SW480 (cell line): ENCODE measurements around the gene PEAK3.
A peak's percentile ranks its signal among the peaks of the same experiment; 100 is the strongest.

ENCODE experiments used
- DNase-seq: peaks from one replicate; pipeline ENCODE4 v3.0.0-alpha.2; 2016; ENCODE audit warnings: low spot score

PEAK3 gene

GRCh38 chr19:2236314-2237050 lies 45.5 kb downstream of the PEAK3 start, which contains the start of the genes PLEKHJ1 and SF3A2:
Gene PLEKHJ1, minus strand, starts transcription at chr19:2236329. Its CDS starts 81 bp downstream, at chr19:2236248.
Gene SF3A2, plus strand, starts transcription at chr19:2236824. Its CDS starts 6,595 bp downstream, at chr19:2243419.
- peak; percentile 92 for DNase-seq

GRCh38 chr19:2236064-2236313 lies 46.0 kb downstream of the PEAK3 start:
- DNase-seq, result no peak

DNA sequence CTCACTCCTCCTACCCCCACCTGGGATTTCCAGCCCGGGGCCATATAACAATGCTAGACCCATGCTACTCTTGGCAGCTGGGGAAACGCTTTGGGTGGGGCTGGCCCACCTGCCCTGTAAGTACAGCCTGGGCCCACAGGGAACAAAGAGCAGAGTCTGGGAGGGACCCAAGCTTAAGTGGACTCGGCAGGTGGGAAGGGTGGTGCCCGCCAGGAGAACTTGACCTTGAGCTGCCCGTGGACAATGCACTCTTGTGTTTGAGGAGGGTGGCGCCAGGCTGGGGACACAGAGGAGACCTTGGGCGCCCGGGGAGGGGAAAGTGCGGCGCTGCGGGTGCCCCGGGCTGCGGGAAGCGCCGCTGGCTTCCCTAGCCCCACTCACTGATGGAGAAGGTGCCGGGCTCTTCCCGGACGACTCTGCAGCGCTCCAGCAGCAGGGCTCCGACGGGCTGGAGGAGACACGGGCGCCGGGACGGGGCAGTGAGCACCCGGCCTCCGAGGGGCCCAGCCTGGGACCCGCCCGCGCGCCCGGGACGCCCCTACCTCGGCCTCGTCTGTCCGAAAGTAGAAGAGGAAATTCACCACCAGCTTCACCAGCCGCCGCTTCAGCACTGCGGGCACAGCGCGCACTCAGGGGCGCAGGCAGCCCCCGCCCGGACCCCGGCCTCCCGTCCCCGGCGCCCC lies 46.5 kb downstream of the PEAK3 start:
- DNase-seq, result peak; percentile 48

- DNase-seq, result no peak
These were observed 47.0 kb downstream of the PEAK3 start for GRCh38 chr19:2234996-2235380.

DNA sequence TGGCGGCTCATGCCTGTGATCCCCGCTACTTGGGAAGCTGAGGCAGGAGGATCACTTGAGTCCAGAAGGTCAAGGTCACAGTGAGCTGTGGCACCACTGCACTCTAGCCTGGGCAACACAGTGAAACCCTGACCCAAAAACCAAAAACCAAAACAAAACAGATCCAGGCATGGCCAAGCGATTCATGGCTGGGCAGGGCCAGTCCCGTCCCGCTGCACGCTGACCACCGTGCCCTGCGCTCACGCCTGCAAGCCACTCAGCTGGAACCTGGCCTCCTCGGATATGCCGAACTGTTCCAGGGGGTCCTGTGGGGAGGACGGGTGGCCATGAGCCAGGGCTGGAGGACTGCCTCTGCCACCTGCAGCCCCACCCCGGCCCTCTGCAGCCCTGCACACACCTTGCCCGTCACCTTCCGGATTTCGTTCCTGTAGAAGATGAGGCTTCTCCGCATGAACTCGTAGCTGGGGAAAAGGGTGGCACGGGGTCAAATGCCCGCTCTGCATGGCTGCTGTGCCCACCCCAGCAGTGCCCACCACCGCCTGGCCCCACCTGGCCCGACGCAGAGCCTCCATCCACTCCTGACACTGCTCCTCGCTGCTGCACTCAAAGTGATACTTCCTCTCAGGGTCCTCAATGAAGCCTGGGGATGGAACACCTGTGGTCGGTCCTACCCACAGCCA lies 48.2 kb downstream of the PEAK3 start:
- no peak for DNase-seq

DNA sequence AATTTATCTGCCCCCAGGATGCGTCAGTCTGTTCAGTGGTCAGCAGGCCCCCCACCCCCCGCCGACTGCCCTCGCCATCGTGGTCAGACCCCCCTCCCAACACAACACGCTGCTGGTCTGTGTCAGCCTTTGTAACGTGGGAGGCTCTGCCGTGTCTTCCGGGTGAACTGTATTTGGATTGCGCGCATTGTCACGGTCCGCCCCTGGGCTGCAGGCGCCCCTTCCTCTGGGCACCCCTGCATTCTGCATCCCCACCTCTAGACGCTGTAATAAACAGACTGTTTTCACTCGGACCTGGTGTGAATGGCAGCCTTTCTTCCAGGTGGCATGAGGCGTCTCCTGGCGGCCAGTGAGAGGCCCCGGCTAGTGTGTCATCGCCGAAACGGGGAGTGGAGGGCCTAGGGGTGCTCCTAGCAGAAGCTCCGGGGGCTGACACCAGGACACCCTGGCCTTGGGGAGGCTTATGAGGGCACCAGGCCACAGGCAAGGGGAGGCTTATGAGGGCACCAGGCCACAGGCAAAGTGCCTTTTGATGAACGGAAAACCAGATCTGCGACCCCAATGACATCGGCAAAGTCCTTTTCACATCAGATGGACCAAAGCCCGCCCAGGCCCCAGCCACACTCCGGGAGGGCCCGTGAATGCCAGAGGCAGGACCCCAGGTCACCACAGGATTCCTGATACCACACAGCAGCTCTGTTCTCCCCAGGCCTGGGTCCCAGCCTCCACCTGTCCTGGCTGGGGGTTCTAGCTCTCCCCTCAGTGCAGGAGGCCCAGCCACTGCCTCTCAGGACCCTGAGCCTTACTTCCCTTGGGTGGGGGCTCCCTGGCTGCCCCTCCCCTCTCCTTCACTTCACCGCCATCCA lies 49.5 kb downstream of the PEAK3 start:
- DNase-seq, result no peak

- DNase-seq, result peak; percentile 36
These were observed 50.3 kb downstream of the PEAK3 start for GRCh38 chr19:2231621-2232221.

DNA sequence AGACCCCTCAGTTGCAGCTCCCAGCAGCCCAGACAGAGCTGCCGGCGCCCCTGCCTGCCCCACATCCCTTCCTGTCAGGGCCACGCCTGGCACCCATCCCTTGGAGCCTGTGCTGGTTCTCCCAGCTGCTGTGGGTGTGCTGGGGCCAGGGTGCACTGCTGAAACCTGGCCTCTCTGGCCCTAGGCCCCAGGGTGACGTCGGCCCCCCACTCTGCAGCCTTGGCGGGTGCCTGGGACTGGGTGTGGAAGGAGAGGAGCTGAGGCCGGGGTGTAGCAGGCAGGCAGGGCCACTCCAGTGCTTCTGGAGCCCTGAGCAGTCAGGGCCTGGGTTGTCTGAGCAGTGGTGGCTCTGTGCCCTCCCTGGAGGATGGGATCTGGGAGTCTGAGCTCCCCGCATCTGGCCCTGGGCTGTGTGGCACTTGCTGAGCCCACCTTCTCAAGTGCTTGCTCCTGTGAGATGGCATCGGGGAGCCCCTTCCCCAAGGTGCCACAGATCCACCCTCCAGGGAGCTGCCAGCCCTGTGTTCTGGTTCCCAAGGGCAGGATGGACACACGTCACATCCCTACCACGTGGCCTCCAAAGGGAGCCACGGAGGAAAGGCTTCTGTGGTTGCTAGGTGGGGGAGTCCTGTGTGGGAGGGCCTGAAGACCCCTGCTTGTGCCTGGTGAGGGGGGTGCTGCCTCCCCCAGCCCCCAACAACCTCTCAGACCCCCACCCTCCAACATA lies 51.0 kb downstream of the PEAK3 start:
- DNase-seq, result no peak

DNA sequence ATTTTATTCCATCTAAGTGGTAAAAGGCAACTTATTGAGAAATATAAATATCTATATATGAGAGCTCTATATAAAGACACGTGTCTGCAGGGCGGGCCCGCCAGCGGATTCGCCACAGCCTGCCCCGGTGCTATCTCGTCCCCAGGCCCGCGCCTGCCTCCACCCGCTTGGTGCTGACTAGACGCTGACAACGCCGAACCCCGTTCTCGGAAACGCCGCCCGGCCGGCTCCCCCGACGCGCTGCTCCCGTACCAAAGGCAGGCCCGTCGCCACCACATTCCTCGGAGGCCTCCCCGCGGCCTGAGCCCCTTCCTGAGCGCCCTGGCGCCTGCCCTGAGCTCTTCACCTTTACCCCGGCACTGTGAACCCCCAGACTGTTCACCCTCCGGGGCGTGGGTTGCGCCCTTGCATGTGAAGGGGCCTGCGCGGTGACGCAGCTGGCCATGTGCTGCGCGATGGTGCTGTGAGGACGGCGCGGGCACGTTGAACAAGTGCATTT lies 51.9 kb downstream of the PEAK3 start:
- no peak for DNase-seq

- peak; percentile 21 for DNase-seq
These were observed 52.6 kb downstream of the PEAK3 start for GRCh38 chr19:2229103-2230032.

GRCh38 chr19:2228157-2229030 lies 53.6 kb downstream of the PEAK3 start:
- no peak for DNase-seq

DNA sequence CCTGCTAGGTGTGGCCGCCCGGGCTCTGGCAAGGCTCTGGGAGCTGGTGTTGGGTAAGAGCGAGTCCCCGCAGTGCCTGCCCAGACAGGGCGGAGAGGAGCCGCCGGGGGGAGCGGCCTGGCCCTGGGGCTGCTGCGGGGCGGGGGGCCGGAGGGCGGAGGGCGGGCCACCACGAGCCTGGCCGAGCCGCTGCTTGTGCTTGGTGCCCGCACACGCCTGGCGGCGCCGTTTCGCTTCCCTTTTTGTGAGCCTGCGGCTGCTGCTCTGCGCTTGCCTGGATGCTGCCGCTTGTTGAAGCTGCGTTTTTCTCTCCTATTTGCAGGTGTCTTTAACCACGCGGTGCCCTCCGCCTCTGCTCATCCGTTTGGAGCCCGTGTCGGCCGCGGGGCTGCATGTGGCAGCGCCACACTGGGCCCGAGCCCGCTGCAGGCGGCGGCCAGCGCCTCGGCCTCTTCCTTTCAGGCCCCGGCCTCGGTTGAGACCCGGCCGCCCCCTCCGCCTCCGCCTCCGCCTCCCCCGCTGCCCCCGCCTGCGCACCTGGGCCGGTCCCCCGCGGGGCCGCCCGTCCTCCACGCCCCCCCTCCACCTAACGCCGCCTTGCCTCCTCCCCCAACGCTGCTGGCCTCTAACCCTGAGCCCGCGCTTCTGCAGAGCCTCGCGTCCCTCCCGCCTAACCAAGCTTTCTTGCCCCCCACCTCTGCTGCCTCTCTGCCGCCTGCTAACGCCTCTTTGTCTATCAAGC lies 54.4 kb downstream of the PEAK3 start:
- no peak for DNase-seq

DNA sequence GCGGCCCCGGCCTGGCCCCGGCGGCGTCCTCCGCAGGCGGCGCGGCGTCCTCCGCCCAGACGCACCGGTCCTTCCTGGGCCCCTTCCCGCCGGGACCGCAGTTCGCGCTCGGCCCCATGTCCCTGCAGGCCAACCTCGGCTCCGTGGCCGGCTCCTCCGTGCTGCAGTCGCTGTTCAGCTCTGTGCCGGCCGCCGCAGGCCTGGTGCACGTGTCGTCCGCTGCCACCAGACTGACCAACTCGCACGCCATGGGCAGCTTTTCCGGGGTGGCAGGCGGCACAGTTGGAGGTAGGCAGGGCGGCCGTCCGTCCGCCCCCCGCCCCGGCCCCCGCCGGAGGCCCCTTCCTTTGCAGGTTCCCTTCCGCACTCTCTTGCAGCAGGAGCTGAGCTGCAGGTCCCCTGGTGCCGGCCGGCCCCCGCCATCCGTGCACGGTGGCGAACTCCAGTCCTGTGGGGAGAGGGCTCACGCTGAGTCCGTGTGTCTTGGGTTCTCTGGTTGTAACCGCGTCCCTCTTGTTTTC lies 55.1 kb downstream of the PEAK3 start:
- no peak for DNase-seq

- no peak for DNase-seq
These were observed 55.7 kb downstream of the PEAK3 start for GRCh38 chr19:2226051-2226839.

- no peak for DNase-seq
These were observed 56.4 kb downstream of the PEAK3 start for GRCh38 chr19:2225415-2226050.

DNA sequence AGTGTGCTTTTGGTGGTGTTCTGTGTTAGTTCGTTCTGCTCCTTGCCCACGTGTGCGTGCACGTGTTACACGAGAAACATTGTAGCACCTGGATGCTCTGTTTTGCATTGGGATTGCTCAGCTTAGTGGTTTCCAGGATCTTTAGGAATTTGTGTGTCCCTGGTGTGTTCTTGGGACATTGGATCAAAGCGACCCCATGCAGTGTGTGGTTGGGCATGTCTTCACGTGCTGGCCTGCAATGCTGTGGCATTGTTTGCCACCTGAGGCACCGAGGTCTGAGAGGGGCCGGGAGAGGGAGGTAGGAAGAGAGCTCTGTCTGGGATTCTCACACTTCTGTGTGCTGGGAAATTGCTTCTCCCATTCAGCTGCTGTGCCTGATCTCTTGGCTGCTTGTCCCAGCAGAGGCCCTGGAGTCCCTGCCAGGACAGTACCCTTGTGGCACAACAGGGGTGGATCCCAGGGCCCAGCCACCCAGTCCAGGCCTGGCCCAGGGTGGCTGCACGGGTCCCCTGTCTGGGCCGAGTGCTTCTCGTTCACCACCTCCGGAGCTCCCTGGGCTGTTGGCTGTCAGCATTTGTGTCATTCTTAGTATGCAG lies 57.1 kb downstream of the PEAK3 start:
- DNase-seq, result no peak
